Activated T-cell treated with anti-CD3 and anti-CD28 coated beads for 24 hours (primary cell): ENCODE measurements around the gene KRT31.
"Not testable (repeated sequence)": the region's sequence is repeated elsewhere in the genome, so short reads cannot be mapped to it uniquely, and the experiment has no call there.

Experiments
- DNase-seq: peaks from one replicate; pipeline ENCODE4 v3.0.0-alpha.2; 2020; ENCODE audit warnings: low read depth

The KRT31 gene

DNA sequence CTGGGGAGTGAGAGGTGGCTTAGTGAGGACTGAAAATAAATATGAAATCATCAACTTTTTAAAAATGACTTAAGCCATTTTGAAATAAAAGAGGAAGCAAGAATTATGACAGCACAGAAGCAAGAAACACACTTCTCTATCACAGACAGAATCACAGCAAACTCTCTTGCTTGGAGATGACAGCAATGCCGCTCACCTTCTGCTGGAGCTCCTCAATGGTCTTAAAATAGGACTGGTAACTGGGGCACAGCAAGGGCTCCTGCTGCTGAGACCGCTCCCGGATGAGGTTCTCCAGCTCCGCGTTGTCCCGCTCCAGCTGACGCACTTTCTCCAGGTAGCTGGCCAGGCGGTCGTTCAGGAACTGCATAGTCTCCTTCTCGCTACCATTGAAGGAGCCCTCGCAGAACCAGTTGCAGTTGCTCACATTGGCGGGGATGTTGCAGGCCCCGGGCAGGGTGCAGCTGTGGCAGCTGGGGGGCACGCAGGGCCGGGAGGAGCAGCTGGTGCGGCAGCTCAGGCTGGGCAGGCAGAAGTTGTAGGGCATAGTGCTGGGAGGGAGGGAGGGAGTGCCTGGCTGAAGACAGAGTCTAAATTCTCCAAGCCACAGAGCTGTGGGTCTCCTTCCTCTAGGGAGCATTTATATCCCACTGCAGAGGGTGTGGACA lies at the start of gene KRT31:
Gene KRT31, minus strand, starts transcription at position 613 of the 665 bp plus-strand sequence. Its CDS starts 69 bp downstream, at position 544.
- DNase-seq, result no peak

GRCh38 chr17:41446806-41447205 lies 49.4 kb upstream of the KRT31 start:
- no peak for DNase-seq

- DNase-seq, result no peak
Measured at GRCh38 chr17:41444640-41445039, 47.2 kb upstream of the KRT31 start.

DNA sequence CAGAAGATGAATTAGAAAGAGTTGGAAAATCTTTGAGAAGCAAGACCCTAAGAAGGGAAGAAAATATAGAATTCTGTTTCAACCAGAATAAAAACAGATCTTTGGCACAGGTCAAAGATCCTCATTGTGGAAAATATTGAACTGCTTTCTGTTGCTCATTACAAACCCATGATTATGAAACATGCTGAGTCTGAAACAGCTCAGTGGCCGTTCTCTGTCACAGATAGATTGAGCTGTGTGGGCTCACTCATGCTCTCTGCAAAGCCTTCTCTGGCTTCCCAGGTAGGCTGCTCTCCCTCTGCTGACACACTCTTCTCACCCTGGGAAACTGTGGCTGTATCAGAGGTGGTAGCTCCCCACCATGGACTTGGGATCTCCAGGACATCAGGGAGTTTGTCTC lies 46.8 kb upstream of the KRT31 start:
- no peak for DNase-seq

DNA sequence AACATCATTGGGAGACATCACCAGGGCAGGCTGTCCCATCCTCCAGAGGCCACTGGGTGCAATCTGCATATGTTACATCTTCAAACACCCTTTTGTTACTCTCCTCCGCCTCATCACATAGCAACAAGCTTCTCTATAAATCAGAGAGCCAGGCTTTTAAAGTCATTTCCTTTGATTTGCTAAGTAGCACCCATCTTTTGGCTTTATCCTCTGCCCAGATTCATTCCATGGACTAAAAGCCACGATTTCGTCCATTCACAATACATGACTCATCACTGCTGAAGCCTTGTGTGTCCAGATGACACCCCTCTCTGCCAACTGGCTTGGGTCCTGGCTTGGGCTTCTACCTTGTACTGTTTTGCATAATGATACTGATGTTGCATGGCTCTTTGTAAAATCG lies 45.3 kb upstream of the KRT31 start:
- DNase-seq, result no peak

DNA sequence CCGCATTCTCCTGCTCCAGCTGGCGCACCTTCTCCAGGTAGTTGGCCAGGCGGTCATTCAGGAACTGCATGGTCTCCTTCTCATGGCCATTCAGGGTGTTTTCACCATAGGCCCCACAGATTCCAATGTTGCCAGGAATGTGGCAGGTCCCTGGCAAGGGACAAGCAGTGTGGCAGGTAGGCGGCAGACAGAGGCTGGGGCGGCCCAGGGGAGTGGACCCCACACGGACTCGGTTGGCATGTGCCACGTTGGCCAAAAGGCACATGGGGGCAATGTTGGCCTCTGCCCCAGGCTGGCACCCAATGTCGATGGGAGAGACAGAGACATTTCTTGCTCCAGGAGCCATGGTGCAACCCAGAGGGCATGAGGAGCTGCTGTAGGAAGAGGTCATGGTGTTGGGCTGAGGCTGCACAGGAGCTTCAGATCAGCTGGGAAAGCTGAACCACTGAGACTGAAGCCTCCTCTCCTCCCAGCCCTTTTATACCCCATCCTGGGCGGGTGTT lies 43.2 kb upstream of the KRT31 start, which contains the start of gene KRT38:
Gene KRT38, minus strand, starts transcription at position 453 of the 503 bp plus-strand sequence. Its CDS starts 62 bp downstream, at position 391.
- DNase-seq, result no peak

GRCh38 chr17:41439375-41439774 lies 42.0 kb upstream of the KRT31 start:
- no peak for DNase-seq

DNA sequence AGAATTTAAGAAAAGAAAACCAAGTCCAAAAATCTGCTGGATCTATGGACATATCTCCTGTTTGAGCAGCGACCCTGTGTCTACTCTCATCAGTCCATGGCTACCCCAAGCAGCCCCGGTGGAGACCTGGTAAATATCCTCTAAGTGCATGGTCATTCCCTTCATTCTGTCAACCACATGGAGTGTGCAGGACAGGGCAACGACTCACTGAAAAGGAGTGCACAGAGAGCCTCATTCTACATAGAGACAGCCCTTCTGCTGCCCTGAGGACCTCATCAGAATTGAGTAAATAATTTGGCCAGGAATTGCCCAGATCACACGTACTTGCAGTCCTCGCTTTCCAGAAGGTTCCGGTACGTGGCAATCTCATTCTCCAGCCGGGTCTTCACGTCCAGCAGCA lies 40.4 kb upstream of the KRT31 start:
- no peak for DNase-seq

DNA sequence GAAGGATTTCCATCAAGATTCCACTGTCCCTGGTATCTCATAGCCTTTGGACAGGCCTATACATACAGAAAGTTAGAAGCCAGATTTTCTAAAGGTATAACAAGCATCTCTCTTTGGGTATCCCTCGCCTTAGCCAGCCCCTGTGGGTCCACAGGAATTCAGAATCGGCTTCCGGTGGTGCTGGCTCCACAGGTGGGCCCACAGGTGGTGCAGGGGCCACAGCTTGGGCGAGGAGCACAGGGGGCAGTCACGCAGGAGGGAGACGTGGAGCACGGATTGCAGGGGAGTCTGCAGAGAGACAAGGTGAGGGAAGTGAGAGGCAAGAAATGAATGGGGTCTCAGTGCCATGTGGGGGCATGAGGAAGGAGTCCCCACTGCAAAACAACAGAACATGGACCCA lies 39.8 kb upstream of the KRT31 start:
- no peak for DNase-seq

DNA sequence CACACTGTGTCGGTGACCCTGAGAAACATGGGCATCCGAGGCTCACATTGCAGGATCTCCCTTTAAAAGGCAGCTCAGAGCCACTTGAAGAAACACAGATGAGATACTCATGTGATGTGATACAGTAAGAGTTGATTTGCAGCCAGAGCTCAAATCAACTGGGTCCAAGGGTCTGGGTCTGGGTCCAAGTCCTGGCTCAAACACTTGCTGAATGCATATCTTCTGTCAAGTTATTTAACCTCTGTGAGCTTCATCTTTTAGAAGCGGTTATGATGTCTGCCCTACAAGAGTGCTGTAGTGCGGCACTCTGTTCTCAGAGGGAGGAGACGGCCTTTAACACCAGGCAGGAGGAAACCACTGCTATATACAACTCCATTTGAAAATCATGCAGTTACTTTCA lies 37.0 kb upstream of the KRT31 start:
- DNase-seq, result no peak

DNA sequence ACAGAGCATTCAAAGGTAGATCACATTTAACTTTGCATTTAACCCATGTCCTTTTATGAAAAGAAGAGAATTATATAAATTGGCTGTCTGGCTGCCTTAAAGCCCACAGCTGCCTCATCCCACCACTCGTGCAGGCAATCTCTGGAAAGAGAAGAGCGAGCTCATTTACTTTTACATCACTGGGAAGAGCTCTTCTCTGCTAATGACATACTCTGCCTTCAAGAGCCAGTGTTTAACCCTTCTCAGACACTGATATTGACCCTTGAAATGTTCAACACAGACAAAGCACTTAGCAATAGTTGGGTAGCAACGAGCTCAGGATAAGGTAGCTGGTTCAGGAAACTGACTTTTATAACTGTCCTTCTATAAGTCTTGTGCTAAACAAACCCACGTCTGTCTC lies 36.6 kb upstream of the KRT31 start:
- DNase-seq, result no peak

GRCh38 chr17:41433586-41433985 lies 36.2 kb upstream of the KRT31 start:
- DNase-seq, result no peak

DNA sequence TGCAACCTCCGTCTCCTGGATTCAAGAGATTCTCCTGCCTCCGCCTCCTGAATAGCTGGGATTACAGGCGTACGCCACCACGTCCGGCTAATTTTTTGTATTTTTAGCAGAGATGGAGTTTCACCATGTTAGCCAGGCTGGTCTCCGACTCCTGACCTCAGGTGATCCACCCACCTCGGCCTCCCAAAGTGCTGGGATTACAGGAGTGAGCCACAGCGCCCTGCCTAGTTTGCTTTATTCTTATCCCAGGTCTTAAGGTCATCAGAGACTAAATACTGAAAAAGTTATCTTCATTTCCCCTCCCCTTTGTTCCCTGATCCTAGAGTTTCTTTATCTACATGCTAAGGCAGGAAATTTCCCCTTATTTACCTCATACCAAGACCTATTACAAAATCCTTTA lies 33.0 kb upstream of the KRT31 start:
- not testable (repeated sequence) for DNase-seq

DNA sequence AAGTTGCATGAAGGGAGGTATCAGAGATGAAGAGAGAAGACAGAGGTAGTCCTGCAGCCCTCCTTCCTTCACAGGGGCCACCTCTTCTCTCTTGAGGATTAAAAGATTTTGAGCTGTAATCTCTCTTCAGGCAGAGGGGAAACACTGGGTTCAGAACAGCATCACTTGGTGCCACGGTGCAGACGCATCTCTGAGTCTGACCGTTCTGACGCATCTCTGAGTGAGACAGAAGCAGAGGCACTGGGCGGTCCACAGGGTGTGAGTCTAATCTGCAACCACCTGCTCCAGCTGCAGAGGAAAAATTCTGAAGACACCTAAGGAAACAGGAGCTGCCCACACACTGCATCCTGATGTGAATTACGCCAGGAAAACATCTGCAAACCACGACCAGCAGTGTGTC lies 32.3 kb upstream of the KRT31 start:
- DNase-seq, result no peak

- DNase-seq, result no peak
Measured at GRCh38 chr17:41428591-41429291, 31.3 kb upstream of the KRT31 start.

DNA sequence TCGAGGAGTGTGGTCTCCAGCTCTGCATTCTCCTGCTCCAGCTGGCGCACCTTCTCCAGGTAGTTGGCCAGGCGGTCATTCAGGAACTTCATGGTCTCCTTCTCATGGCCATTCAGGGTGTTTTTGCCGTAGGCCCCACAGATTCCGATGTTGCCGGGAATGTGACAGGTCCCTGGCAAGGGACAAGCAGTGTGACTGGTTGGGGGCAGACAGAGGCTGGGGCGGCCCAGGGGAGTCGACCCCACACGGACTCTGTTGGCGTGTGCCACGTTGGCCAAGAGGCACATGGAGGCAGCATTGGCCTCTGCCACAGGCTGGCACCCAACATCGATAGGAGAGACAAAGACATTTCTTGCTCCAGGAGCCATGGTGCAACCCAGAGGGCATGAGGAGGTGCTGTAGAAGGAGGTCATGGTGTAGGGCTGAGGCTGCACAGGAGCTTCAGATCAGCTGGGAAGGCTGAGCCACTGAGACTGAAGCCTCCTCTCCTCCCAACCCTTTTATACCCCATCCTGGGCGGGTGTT lies 26.8 kb upstream of the KRT31 start, which contains the start of gene KRT37:
Gene KRT37, minus strand, starts transcription at position 475 of the 525 bp plus-strand sequence. Its CDS starts 62 bp downstream, at position 413.
- DNase-seq, result no peak

GRCh38 chr17:41422586-41422985 lies 25.2 kb upstream of the KRT31 start:
- DNase-seq, result not testable (repeated sequence)

GRCh38 chr17:41421617-41422016 lies 24.2 kb upstream of the KRT31 start:
- DNase-seq, result no peak

DNA sequence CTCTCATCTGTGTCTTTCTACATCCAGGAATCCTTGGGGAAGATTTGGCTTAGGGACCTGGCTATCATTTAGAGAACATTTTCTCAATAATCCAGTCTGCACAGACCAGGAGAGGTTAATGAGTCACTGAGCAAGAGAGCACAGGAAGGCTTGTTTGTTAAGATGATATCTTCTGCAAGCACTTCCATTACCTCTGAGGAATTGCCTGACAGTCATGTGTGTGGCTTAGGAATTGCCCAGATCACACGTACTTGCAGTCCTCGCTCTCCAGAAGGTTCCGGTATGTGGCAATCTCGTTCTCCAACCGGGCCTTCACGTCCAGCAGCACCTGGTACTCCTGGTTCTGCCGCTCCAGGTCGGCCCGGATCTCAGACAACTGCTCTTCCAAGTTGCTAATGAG lies 23.7 kb upstream of the KRT31 start:
- no peak for DNase-seq

GRCh38 chr17:41420134-41420533 lies 22.7 kb upstream of the KRT31 start:
- no peak for DNase-seq

DNA sequence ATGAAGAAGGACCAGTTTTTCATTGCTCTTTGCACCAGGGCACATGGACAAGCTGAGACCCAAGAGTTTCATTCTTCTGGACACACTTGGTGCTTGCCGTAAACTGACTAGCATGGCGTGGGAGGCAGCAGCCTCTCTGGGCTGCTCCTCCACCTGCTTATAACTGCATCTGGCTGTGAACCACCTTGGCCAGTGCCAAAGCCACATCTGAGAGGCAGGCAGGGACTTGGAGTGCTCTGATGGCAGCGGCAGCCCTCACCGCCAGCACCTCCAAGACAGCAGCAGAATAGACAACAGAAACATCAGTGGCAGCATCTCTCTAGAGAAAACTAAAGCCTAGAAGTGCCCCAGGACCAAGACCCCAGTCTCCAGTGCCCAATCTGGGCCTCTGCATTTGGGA lies 22.3 kb upstream of the KRT31 start:
- no peak for DNase-seq

DNA sequence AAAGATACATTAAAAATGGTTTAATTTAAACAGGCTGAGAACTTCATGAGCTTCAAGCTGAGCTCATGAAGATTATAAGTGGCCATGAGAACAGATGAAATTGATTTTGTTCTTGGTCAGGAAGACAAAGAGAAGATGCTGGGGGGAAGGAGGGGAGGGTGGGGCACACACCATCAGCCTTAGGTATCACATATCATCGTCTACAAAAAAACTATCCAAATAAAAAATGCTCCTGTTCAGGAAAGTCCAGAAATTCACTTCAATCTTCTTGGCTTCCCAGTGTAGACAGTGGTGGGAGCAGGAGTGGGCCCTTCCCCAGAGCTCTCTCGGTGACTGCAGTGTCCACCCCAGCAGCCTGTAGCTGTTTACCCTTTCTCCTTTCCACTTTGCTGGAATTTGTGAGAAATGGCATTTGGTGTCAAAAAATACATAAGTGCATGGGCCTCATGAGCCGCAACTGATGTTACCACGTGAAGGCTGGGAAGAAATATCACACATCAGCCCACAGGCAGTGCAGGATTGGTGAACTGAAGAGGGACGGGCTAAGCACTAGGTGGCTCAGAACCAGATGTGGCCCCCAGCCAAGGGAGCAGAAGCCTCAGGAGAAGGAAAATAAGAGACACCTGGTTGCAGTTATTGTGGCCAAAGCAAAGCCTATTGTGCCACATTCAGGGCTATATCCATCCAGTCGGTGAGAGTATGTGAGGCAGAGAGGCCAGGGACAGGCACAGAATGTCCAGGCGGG lies 20.9 kb upstream of the KRT31 start:
- DNase-seq, result no peak
